GM21786 (cell line): ENCODE data around the gene LYRM7.
"Not testable (repeated sequence)": the region's sequence is repeated elsewhere in the genome, so short reads cannot be mapped to it uniquely, and the experiment has no call there.

Source experiments
- ATAC-seq: cut with Tn5 transposase; IDR thresholded peaks from one replicate; pipeline ENCODE4 v1.9.1; 2021; ENCODE audit not compliant: unreplicated experiment

LYRM7 gene

DNA sequence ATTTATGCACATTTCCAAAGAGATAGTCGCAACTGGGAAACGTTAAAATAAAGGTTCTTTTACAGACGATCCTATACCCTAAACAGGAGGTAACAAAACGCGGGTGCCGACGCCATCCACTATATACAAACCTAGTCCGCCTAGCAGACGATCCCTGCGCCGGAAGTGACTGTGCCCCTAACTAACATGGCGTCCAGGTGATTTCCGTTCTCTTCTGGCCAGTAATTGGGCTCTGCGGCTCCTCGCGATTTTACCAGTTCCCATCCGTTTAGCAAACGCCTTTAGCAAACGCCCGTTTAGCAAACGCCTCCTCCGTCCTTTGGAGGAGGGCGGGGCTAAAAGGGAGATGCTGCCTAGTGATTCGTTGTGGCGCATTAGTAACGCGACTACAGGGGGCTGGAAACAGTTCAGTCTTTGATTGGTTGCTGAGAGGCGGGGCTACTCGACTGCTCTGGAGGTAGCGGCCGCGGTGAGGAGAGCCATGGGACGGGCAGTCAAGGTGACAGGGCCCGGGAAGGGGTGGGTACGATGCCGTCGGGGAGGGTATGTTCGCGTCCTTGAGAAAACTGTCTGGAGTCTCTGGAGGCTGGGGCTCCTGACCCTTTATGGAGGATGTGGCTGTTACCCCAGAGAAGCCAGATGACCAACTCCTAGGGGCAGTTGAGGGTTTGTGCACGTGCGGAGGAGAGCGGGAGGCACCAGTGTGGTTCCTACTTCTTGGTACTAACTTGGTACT, at the start of gene LYRM7:
Gene LYRM7, plus strand, starts transcription at position 405 of the 736 bp plus-strand sequence. Its CDS starts 77 bp downstream, at position 482.
- ATAC-seq, result peak; percentile 97

DNA sequence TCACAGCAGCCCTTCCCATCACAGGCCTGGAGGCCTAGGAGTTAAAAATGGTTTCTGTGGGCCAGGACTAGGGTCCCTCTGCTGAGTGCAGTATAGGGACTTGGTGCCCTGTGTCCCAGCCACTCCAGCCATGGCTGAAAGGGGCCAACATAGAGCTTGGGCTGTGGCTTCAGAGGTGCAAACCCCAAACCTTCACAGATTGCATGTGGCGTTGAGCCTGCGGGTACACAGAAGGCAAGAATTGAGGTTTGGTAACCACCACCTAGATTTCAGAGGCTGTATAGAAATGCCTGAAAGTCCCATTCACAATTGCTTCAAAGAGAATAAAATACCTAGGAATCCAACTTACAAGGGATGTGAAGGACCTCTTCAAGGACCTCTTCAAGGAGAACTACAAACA, 43.5 kb upstream of the LYRM7 start:
- not testable (repeated sequence) for ATAC-seq

DNA sequence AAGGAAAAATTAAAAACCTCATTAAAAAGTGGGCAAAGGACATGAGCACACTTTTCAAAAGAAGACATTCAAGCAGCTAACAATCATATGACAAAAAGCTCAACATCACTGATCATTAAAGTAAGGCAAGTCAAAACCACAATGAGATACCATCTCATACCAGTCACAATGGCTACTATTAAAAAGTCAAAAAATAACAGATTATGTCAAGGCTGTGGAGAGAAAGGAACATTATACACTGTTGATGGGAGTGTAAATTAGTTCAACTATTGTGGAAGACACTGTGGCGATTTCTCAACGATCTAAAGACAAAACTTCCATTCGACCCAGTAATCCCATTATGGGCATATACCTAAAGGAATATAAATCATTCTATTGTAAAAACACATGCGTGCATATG, 41.4 kb upstream of the LYRM7 start:
- no peak for ATAC-seq

DNA sequence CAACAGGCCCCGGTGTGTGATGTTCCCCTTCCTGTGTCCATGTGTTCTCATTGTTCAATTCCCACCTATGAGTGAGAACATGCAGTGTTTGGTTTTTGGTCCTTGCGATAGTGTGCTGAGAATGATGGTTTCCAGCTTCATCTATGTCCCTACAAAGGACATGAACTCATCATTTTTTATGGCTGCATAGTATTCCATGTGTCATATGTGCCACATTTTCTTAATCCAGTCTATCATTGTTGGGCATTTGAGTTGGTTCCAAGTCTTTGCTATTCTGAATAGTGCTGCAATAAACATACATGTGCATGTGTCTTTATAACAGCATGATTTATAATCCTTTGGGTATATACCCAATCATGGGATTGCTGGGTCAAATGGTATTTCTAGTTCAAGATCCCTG, 37.7 kb upstream of the LYRM7 start:
- not testable (repeated sequence) for ATAC-seq

DNA sequence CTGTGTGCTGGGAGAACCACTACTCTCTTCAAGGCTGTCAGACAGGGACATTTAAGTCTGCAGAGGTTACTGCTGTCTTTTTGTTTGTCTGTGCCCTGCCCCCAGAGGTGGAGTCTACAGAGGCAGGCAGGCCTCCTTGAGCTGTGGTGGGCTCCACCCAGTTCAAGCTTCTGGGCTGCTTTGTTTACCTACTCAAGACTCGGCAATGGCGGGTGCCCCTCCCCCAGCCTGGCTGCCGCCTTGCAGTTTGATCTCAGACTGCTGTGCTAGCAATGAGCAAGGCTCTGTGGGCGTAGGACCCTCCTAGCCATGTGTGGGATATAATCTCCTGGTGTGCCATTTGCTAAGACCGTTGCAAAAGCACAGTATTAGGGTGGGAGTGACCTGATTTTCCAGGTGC, 32.3 kb upstream of the LYRM7 start:
- not testable (repeated sequence) for ATAC-seq

DNA sequence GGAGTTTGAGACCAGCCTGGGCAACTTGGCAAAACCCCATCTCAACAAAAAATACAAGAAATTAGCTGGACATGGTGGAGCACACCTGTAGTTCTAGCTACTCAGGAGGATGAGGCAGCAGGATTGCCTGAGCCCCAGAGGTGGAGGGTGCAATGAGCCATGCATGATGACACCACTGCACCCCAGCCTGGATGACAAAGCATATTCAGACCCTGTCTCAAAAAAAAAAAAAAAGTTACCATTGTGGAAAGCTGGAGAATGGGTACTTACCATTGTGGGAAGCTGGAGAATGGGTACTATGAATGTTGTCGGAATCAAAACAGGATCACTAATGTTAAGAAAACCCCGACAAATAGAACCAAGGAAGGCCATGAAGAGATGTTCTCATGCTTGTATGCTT, 31.4 kb upstream of the LYRM7 start:
- no peak for ATAC-seq

DNA sequence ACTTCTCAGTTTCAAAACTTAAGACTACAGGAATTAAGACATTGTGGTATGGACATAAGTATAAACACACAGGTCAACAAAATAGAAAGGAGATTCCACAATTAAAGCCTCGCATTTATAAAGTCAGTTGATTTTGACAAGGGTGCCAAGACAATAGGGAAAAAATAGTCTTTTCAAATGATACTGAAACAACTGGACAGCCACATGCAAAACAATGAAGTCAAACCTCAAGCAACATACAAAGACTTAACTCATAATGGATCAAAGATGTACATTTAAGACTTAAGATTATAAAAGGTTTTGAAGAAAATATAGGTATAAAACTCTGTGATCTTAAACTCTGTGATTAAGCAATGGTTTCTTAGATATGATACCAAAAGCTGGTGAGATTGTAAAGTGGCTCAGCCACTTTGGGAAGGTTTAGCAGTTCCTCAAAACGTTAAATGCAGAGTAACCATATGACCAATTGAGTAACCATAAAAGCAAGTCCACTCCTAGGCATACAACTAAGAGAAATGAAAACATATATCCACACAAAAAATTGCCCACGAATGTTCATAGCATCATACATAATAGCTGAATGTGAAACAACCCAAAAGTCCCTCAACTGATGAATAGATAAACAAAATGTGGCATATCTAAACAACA, 27.6 kb upstream of the LYRM7 start:
- no peak for ATAC-seq

DNA sequence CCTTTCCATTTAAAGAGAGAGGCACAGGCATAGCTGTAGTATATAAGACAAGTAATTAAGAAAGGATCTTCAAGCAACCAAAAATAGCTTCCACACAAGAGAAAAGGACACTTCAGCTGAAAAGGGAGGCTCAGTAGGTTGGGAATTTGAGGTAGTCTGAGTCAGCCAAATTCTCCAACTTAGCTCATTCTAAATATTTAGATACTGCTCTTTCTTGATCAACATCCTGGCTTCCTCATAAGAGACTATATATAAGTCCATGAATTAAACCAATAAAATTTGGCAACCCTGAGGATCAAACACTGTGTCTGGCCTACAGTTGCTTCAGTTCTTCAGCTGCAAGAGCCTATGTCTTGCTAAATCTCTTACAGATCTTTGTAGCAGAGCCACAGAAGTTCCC, 23.5 kb upstream of the LYRM7 start:
- ATAC-seq, result no peak

DNA sequence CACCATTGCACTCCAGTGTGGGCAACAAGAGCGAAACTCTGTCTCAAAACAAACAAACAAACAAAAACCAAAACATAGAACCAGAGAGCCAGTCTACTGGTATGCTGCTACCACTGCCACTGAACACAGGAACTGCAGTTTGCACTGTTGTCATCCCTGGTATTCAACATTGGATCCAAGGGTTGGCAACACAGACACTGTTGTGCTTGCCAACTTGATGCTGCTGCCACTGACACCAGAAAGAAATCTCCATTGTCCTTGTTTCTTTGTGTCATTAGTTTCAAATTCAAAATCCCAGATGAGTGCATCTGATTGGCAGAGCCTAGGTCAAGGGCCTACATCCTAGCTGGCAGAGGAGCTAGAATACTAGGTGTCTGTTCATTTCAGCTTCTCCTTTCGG, 21.9 kb upstream of the LYRM7 start:
- no peak for ATAC-seq

DNA sequence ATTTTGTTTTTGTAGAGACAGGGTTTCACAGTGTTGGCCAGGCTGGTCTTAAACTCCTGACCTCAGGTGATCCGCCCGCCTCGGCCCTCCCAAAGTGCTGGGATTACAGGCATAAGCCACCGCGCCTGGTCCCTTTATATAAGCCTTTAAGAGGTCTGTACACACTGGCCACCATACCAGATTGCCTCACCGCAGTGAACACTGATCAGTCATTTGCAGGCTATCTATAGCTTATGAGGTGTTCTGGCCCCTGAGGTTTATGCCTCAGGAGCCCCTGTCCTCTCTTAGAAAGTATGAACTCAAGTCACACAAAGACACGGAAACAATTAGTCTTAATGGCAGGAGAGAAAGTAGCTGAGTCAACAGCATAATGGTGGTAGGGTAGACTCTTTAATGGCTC, 20.3 kb upstream of the LYRM7 start:
- no peak for ATAC-seq

DNA sequence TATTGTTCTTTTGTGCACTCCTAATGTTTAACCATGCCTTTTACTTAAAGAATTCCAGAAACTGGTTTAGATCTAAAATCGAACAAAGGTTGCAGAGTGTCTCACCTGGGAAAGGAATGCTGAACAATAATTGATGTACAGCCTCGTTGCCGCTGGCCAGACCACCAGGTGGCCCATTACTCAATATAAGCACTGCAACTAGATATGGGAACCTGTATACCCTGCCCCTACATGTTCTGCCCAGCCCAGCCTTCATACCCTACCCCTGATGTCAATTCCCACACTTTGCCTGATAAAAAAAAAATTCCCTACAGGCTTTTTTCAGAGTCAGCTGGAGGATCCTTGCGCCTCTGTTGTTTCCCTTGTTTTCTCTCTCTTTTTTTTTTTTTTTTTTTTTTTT, 19.5 kb upstream of the LYRM7 start:
- no peak for ATAC-seq

DNA sequence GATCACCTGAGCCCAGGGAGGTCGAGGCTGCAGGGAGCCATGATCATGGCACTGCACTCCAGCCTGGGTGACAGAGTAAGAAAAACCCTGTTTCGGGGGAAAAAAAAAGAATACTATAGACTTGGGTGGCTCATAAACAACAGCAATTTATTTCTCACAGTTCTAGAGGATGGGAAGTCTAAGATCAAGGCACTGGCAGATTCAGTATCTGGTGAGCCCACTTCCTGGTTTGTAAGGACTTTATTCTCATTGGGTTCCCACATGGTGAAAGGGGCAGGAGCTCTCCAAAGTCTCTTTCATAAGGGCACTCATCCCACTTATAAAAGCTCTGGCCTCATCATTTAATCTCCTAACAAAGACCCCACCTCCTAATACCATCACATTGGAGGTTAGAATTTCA, 14.4 kb upstream of the LYRM7 start:
- no peak for ATAC-seq

DNA sequence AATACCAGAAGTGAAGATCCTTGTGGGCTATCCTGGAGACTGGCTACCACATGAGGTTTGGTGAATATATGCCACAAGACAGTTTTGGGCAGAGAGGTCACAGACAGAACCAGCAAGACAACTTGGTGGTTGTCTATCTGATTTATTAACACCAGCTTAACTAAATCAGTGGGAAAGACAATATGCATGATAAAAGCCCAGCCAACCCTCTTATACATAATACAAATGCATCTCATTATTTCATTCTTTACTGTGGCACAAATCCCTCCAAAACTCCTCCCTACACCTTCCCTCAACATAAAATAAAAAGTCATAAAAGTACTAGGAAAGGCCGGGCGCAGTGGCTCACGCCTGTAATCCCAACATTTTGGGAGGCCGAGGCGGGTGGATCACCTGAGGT, 13.8 kb upstream of the LYRM7 start:
- no peak for ATAC-seq

DNA sequence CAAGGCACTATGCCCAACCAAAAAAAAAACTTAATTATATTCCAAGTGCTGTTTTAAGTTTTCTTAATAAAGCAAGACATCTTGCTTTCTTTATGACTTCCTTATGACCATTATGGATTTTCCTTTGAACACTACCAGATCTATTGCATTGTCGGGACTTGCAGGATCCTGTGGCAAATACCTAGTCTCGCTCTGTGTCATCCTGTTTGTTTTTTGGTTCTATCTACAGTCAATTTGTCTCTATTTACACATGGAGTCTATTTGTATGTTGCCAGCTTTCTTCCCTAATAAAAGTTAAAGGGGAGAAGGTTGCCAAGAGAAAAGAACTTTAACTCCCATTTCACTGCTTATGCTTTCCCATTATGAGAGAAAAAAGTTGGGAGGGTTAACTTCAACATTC, 10.6 kb upstream of the LYRM7 start:
- ATAC-seq, result no peak

DNA sequence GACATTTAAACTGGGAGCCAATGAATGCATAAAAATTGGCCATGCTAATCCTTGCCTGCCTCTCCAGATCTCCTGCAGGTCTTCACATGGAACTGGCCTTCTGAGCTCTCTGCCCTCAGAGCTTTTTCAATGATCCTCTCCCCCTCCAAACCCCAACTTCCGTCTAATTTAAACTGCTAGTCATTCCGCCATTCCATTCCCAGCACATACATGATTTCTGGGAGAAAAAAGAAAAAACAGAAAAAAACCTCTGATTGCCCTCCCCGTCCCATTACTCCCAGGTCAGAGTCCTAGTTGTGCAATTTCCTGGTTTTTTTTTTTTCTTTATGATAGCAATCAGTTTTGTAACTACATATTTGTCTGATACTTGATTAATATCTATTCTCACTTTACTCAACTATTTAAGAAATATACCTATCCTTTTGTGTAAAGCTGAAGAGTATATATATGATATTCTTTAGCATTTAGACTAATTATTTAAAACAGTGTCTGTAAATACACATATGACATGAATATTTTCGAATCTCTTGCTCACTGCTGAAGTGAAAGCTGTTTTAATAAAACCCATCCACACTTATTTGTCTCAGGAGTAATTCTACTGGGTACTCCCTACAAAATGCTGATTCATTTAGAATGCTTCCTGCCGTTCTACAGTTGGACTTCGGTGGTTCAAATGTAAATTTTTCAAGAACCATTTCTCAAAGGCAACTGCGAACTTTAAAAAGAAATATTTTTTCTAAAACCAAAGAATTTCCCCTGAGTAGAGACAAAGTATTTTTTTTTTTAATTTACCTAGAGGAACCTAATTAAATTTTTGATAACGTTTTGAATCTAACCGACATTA, 7.2 kb upstream of the LYRM7 start:
- ATAC-seq, result no peak

DNA sequence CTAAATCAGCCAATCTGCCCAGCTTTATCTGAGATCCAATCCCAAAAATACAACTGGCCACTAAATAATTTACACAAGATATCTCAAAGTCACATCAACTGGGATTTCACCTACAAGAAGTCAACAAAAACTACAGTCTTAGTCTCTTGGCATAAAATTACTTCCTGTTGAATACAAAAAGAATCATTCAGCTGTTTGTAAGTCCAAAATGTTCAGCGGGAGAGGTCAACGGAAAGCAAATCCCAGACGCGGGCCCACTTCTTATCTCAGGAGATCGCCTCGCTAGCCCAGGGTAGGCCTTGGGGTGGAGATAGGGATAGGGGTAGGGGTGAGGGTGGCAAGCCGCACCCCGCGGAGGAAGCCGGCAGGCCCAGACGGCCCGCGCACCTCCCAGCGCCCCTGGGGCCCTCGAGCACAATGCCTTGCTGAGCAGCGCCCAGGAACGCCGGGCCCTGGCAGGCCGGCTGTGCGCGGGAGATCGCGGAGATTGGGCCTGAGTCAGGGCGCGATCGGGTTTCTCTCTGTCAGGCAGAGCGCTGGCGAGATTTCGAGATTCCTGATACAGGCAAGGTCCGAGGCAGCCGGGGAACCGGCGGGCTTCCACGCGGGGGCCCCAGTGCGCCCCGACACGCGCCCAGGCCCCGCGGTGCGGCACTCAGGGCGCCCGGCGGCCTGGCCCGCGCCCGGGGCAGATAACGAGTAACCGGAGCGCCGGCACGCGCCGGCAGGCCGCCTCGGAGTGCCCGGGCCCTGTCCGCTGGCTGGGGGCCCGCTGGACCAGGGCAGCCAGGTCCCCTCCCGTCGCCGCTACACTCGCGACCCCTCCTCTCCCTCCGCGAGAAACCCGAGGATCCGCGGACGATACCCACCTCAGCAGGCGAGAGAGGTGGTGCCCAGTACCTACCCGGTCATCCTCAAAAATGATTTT, 6.3 kb upstream of the LYRM7 start:
- ATAC-seq, result peak; percentile 66

DNA sequence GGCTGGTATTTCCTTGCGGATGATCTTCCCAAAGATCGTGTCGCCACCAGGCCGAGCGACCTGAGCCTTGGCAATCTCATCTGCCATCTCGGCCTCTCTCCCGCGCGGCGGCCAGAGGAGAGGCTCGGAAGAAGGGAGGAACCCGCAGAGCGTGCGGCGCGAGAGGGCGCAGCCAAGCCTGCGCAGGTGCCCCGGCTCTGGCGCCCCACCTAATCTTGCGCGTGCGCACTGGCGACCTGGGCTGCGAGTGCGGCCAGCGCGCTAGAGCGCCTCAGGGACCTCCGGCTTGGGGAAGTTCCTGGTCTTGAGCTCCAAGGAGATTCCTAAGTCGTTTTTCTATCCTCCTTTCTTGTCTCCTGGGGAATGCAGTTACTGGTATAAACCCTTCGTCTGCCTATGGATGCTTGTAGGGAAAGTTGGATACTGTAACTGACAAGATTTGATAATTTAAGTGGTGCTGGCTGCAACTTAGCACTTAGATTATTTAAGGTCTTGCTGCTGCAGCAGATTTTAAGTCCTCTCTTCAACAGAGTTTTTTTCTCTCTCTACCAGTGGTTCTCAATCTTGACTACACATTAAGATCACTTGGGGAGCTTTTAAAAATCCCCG, 5.5 kb upstream of the LYRM7 start, which contains the start of gene HINT1:
Gene HINT1, minus strand, starts transcription at position 138 of the 609 bp plus-strand sequence. Its CDS starts 51 bp downstream, at position 87.
- peak; percentile 83 for ATAC-seq

DNA sequence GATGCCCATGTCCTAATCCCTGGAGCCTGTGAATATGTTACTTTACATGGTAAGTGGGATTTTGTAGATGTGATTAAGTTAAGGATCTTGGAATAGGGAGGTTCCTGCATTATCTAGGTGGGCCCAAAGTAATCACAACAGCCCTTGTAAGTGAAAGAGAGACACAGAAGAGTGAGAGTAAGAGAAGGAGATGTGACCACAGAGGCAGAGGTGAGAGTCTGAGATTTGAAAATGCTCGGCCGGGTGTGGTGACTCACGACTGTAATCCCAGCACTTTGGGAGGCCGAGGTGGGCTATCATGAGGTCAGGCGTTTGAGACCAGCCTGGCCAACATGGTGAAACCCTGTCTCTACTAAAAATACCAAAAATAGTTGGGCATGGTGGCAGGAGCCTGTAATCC, 3.1 kb upstream of the LYRM7 start:
- ATAC-seq, result no peak

DNA sequence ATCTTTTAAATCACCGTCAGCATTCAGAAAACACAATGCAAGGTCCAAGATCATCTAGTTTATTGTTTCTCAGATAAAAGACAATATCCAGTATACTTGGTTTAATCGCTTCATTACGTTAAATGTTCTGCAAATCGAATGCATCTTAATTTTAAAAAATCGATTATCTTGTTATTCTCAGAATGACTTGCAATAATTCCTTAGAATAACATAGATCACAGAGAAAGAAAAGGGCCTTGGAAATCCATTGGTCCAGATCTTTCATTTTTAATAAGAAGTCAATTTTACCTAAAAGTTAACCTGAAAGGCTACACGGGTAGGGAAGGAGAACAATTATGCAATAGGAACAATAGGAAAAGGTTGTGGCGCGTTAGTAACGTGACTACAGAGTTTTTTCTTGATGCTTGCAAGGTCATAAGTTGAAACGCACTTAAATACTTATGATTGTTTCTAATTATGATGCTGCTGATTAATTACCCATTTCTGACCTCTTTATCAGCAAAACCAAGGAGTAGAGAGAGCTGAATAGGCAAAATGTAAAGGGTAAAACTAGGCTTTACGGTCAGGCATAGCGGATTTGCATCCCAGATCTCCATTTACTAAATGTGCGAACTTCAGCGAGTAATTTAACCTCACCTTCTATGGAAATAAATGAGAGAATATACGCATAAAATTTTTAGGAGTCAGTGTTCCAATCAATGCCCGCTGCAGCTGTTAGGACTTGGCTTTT, 769 bp upstream of the LYRM7 start:
- no peak for ATAC-seq
